Stimulated activated CD8-positive, alpha-beta memory T cell treated with anti-CD3 and anti-CD28 coated beads, Interleukin-7, amount 100 ng/mL, for 4 hours (primary cell): ENCODE results near the gene RNASEL.
A peak's percentile ranks its signal among the peaks of the same experiment; 100 is the strongest.

ENCODE experiments used
- DNase-seq, 2 donors: peaks; one replicate each; pipeline ENCODE4 v3.0.0-alpha.2; 2020; ENCODE audit warnings: low read depth in 2 of 2

RNASEL gene

DNA sequence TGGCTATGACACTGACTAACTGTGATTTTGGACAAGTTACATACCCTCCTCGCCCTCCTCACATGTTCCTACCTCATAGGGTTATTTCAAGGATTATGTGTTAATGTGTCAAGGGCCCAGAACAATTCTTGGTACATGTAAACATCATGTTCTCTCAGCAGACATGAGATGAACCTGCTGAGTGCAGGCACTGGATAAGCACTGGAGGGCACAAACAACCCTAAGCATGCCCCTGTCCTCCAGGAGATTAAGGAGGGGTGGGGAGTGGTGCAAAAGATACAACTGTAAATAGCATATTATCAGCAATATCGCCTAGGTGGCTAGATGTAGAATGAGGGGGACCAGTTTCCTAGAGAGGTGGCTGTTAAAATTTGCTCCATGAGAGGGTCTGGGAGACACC is 32.9 kb upstream of the RNASEL start:
- DNase-seq: no peak

GRCh38 chr1:182620924-182621585 is 32.0 kb upstream of the RNASEL start:
- no peak for DNase-seq

- no peak for DNase-seq
Observed at GRCh38 chr1:182617734-182618351, 28.8 kb upstream of the RNASEL start.

GRCh38 chr1:182617014-182617429 is 28.0 kb upstream of the RNASEL start:
- no peak for DNase-seq

GRCh38 chr1:182616130-182617013 is 27.3 kb upstream of the RNASEL start:
- DNase-seq: peak; percentile 75 to 82

DNA sequence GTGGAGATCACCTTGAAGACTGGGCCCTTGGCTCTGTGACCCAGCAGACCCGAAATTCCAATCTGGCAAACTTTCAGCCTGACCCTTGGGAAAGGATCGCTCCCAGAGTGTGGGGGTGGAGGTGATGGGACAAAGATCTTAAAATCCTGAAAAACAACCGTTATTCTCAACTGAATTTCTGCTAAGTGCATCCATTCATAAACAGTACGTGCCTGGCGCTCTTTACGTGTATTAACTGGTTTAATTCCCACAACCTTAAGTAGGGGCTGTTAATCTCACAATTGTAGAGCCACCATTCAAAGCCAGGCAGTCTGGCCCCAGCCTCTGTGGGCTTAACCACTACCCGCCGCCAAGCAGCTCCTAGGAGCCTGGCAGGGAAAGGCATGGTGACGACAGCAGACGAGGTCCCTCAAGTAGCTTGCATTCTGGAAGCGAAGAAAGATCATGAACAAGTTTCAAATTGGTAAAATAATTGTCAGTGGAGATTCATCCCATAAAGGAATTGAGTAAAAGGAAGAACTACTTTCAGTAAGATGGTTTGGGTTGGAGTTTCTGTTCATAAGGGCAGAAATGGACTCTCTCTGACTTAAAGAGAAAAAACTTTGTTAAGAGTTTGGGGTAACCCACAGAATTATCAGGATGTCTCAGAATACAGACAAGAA is 26.5 kb upstream of the RNASEL start:
- DNase-seq: no peak

GRCh38 chr1:182614796-182615454 is 25.9 kb upstream of the RNASEL start:
- DNase-seq: peak; percentile 35 to 64

GRCh38 chr1:182611787-182612186 is 22.7 kb upstream of the RNASEL start:
- DNase-seq: no peak

GRCh38 chr1:182611326-182611725 is 22.3 kb upstream of the RNASEL start:
- no peak for DNase-seq

DNA sequence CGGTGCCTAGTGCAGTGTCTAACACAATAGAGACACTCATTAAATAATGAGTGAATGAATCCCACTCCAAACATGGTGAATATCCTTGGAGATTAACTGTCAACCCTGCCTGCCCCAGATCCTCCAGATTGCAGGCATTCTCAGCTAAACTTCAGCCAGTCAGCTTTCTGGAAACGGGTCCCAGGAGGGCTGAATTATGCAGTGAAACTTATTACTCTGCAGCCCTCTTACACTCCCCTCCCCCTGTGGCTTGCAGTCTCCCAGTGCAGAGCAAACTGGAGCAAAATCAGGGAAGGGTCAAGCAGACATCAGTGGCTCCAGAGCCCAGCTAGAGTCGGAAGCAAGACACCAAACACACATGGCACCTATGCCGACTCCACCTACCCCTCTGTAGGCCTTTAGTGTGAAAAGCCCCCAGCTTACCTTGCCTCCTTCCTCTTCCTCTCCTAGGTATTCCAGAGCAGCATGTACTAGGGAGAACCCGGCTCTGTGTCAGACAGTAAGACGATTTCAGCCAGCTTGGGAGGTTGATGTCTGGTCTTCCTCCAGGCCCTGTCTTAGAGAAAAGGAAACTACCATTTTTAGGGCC is 21.6 kb upstream of the RNASEL start:
- no peak for DNase-seq

DNA sequence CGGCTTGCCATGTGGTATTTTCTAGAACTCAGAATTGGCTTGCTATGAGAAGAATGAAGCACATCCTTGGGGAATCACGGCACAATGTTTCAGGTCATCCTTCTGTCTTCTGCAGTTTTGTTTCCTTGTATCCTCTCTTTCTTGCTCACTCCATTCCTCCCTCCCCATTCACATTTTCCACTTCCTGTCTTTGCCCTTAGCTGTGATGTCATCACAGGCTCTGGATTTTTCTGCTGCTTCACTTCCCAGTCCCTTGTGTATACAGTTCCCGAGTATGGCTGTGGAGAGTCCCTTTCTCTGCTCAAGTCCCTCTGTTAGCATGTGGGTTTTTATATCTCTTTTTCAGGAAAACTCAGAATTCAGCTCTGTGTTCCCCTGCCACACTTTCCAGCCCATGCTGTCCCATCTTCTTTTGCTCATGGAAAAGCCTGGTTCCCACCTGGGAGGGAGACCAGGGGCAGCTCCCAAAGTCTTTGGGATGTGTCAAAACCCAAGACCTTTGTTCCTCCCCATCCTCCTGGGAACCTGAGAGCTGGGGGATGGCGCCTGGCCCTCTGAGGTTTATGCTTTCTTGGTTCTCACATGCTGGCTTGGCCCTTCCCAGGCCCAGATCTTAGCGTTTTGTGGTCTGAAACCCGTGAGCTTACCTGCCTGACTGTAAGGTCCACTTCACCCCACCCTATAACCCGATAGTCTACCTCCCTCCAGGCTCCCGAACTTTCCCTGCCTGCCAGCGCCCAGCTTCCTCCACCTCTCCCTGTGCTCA is 20.0 kb upstream of the RNASEL start:
- no peak for DNase-seq

DNA sequence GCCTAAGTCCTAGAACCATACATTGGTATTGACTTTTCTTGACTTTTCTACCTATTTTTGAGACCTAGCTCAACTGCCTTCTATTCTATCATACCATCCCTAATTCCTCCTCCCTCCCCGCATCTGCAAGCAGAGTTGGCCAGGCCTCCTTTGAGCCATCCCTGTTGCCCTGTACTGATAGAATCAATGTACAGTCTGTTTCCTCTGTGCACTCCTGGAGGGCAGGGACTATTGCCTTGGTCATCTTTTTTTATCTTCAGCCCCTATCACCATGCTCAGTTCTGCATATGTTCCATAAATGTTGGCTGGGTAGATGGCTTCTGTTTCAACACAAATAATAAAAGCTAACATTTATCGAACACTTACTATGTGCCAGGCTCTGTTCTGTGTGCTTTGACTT is 19.2 kb upstream of the RNASEL start:
- DNase-seq: no peak

GRCh38 chr1:182607566-182607965 is 18.5 kb upstream of the RNASEL start:
- no peak for DNase-seq

DNA sequence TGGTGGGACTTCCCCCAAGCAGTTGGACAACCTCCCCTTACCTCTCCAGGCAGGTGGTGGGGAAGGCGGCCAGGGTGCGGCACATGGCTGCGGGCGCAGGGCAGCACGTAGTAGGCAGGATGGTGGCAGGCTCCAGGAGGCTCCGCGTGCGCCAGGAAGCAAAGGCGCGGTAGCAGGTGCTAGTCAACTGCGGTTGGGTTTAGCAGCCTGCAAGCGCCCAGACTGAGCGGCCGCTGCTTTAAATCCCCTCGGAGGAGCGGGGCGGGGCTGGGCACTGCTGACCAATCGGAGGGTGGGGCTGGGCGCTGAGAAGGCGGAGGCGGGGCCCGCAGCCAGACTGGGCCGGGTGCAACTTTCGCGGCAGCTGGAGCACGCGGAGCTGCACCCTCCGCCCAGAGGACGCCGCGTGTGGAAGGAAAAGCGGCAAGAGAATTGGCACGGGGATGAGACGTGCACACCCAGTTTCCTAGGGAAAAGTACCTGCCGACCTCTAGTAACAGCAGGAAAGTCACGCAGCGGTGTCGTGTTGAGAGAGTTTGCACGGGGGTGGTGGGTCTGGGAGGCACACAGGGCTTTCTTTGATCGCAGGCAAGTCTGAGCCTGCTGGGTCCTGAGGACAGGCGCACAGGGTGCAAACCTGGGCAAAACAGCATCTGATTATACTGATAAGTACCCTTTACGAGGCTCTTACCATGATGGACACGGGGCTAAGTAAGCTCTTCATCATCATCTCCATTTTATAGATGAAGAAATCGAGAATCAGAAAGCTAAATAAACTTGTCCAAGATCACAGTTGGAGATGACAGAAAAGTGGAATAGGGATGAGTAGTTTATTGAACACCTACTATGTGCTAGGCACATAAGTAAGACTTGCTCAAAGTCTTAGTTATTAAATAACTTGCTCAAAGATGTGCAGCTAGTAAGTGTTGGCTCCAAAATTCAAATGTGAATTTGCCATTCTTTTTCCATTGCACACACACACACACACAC is 15.4 kb upstream of the RNASEL start, which contains the start of gene RGS16:
Gene RGS16, minus strand, starts transcription at position 215 of the 990 bp plus-strand sequence. Its CDS starts 130 bp downstream, at position 85.
- peak; percentile 74 to 88 for DNase-seq

DNA sequence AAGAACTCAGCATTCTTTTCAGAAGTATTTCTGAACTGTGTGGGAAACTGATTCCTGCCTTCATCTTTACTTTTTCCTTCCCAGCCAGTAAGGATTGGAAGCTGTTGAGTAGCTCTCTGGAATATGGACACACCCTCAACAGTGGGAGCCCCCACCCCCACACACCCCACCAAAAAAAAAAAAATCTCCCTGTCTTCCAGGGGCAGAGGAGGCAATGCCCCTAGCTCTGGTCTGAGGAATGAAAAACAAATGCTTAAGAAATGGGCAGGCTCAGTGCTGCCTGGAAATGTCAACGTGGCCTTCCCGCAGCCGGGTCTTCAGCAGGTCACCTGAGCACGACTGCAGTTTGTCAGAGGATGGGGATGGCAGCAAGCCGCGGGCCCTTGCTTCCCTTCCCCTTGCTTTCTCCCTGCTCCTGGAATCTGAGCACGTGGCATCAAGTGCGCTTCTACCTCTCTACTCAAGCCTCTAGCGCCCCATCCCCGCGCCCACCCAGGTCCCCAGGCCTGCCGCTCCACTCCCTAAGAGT is 14.7 kb upstream of the RNASEL start:
- DNase-seq: no peak

DNA sequence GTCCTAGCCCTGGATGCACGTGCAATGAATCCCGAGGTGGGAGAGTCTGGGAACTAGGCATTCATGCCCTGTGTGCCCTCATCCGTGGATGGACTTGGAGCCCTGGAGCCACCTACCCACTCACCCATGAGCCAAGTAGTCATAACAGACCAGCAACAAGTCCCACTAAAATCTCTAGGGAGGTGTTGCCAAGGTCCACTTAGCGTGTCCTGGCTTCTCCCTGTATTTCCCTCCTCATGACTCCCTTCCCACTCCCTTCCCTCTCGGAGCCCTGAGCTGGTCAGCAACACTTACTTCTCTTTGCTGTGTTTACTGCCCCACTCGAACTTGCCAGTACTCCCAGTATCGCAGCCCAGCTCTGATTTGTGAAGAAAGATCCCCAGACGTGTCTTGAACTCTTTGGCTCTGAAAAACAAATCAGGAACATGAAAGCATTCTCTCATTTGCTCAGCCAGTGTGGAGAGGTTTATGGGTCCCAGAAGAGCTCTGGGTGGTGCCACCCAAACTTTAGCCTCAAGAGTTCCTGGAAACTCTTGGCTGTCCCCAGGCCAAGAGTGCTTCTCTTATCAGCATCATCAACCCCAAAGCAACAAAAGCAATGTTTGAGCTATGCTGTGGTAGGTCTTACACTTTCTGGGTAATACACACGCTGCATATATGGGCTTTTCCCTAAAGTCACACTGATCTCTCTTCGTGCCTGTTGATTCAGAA is 14.0 kb upstream of the RNASEL start:
- no peak for DNase-seq

GRCh38 chr1:182601913-182602312 is 12.9 kb upstream of the RNASEL start:
- no peak for DNase-seq

DNA sequence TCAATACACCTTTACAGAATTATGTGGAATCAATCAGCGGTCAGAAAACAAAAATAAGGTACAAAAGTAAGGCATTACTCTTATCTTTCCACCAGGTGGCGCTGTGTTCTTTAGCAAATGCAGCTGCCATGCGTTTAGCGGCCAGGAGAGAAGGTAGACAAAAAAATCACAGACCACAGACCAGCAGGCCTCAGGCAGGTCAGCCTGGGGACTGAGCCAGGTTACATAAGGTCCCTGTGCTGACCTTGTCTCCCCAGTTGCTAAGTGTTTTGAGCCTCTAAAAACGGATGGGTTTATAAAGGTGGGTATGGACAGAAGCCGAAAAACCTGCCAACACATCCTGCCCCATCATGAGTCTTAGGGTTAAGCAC is 12.3 kb upstream of the RNASEL start:
- peak in 1 of 2 donors; percentile 44 for DNase-seq
